HEK293T (cell line): ENCODE results near the gene COL1A2.

ENCODE experiments used
- ARNT ChIP-seq: fragments of 450-650 bp; IDR thresholded peaks from 2 replicates; pipeline ENCODE4 v1.6.1; 2017; ENCODE audit warnings: mild to moderate bottlenecking
- BHLHE40 ChIP-seq: fragments of 450-650 bp; IDR thresholded peaks from 2 replicates; pipeline ENCODE4 v1.6.1; 2016; ENCODE audit warnings: mild to moderate bottlenecking, moderate library complexity, borderline replicate concordance
- ELF4 ChIP-seq: fragments of 450-650 bp; IDR thresholded peaks from 2 replicates; pipeline ENCODE4 v1.6.1; 2017; ENCODE audit warnings: antibody characterized with exemption
- FOXA1 ChIP-seq: fragments of 450-650 bp; IDR thresholded peaks from 2 replicates; pipeline ENCODE4 v1.6.1; 2016; ENCODE audit warnings: mild to moderate bottlenecking
- FOXK2 ChIP-seq: fragments of 450-650 bp; IDR thresholded peaks from 2 replicates; pipeline ENCODE4 v1.6.1; 2016; ENCODE audit warnings: mild to moderate bottlenecking
- FOXM1 ChIP-seq: fragments of 450-650 bp; IDR thresholded peaks from 2 replicates; pipeline ENCODE4 v1.6.1; 2017; ENCODE audit warnings: mild to moderate bottlenecking, borderline replicate concordance
- HDGF ChIP-seq: fragments of 450-650 bp; IDR thresholded peaks from 2 replicates; pipeline ENCODE4 v1.6.1; 2017; ENCODE audit warnings: antibody characterized with exemption, borderline replicate concordance
- L3MBTL2 ChIP-seq: fragments of 450-650 bp; conservative IDR thresholded peaks from 2 replicates; pipeline ENCODE4 v1.6.1; 2016; ENCODE audit warnings: mild to moderate bottlenecking
- LEF1 ChIP-seq: fragments of 450-650 bp; IDR thresholded peaks from 2 replicates; pipeline ENCODE4 v1.6.1; 2017; ENCODE audit warnings: mild to moderate bottlenecking, borderline replicate concordance
- PKNOX1 ChIP-seq: fragments of 450-650 bp; IDR thresholded peaks from 2 replicates; pipeline ENCODE4 v1.6.1; 2016
- SP1 ChIP-seq: fragments of 450-650 bp; IDR thresholded peaks from 2 replicates; pipeline ENCODE4 v1.6.1; 2017
- TARDBP ChIP-seq: fragments of 450-650 bp; IDR thresholded peaks from 2 replicates; pipeline ENCODE4 v1.6.1; 2016
- ZNF384 ChIP-seq: fragments of 450-650 bp; IDR thresholded peaks from 2 replicates; pipeline ENCODE4 v1.6.1; 2016

- TF ChIP-seq BHLHE40 (no peak), ELF4 (no peak), ZNF384 (no peak), L3MBTL2 (no peak), SP1 (no peak), ARNT (no peak), FOXK2 (no peak), FOXM1 (no peak), FOXA1 (no peak), PKNOX1 (no peak), HDGF (no peak), LEF1 (no peak), TARDBP (no peak)
These were observed 56.5 kb downstream of the COL1A2 start for GRCh38 chr7:94451187-94451586.
